Parathyroid adenoma (tissue), 2 donors: Measurements from ENCODE around the gene TBC1D22A.

Experiments used
- H2AFZ ChIP-seq: fragments of 300-600 bp; sonication (generic); one replicate; pipeline ENCODE4 v1.7.0; 2017; ENCODE audit warnings: antibody characterized with exemption, mild to moderate bottlenecking
- H3K27ac ChIP-seq: fragments of 300-600 bp; sonication (generic); one replicate; pipeline ENCODE4 v1.7.0; 2017
- H3K27me3 ChIP-seq: fragments of 300-600 bp; sonication (generic); one replicate; pipeline ENCODE4 v1.7.0; 2017; ENCODE audit warnings: low read length; ENCODE audit not compliant: control insufficient read depth, insufficient read depth
- H3K36me3 ChIP-seq: fragments of 300-600 bp; sonication (generic); one replicate; pipeline ENCODE4 v1.7.0; 2017; ENCODE audit warnings: low read length; ENCODE audit not compliant: control insufficient read depth, insufficient read depth
- H3K4me1 ChIP-seq: fragments of 300-600 bp; sonication (generic); one replicate; pipeline ENCODE4 v1.7.0; 2017; ENCODE audit warnings: control low read depth
- H3K4me2 ChIP-seq: fragments of 300-600 bp; sonication (generic); one replicate; pipeline ENCODE4 v1.7.0; 2017; ENCODE audit warnings: low read length
- H3K4me3 ChIP-seq: fragments of 300-600 bp; sonication (generic); one replicate; pipeline ENCODE4 v1.7.0; 2017; ENCODE audit warnings: low read depth, low read length
- H3K79me2 ChIP-seq: fragments of 300-600 bp; sonication (generic); one replicate; pipeline ENCODE4 v1.7.0; 2017; ENCODE audit warnings: control low read depth
- H3K9ac ChIP-seq: fragments of 300-600 bp; sonication (generic); one replicate; pipeline ENCODE4 v1.7.0; 2017; ENCODE audit warnings: mild to moderate bottlenecking
- H3K9me3 ChIP-seq: fragments of 300-600 bp; sonication (generic); one replicate; pipeline ENCODE4 v1.7.0; 2017; ENCODE audit warnings: low read length; ENCODE audit not compliant: control insufficient read depth
- CTCF ChIP-seq: fragments of 300-600 bp; sonication (generic); IDR thresholded peaks from one replicate; pipeline ENCODE4 v1.7.0; 2017; ENCODE audit warnings: antibody characterized with exemption, mild to moderate bottlenecking
- donor health status: primary hyperparathyroidism.

The TBC1D22A gene

GRCh38 chr22:46828323-46828900, 66.0 kb downstream of the TBC1D22A start:
- no peak overlapping the region for H3K27ac ChIP-seq
- no peak overlapping the region for H2AFZ ChIP-seq
- no peaks in the 10 kb centered on the region for H3K27me3 ChIP-seq
- no peak overlapping the region for H3K4me2 ChIP-seq
- no peaks in the 10 kb centered on the region for H3K36me3 ChIP-seq
- H3K9me3 ChIP-seq: no peaks in the 10 kb centered on the region
- H3K79me2 ChIP-seq: no peaks in the 10 kb centered on the region
- H3K9ac ChIP-seq: no peak overlapping the region
- TF ChIP-seq CTCF: no peak
- H3K4me1 ChIP-seq: no peaks in the 10 kb centered on the region
- no peak overlapping the region for H3K4me3 ChIP-seq

GRCh38 chr22:46829117-46829891, 66.9 kb downstream of the TBC1D22A start:
- Histone ChIP-seq H2AFZ (no peak overlapping the region), H3K4me3 (no peak overlapping the region), H3K9ac (no peak overlapping the region), H3K27me3 (no peaks in the 10 kb centered on the region), H3K79me2 (no peaks in the 10 kb centered on the region), H3K36me3 (no peaks in the 10 kb centered on the region), H3K27ac (no peak overlapping the region), H3K4me1 (no peaks in the 10 kb centered on the region), H3K4me2 (no peak overlapping the region), H3K9me3 (no peaks in the 10 kb centered on the region)
- TF ChIP-seq CTCF: no peak

GRCh38 chr22:46829941-46830715, 67.7 kb downstream of the TBC1D22A start:
- no peak for TF ChIP-seq CTCF
- Histone ChIP-seq H3K36me3 (no peaks in the 10 kb centered on the region), H3K79me2 (no peaks in the 10 kb centered on the region), H3K9me3 (no peaks in the 10 kb centered on the region), H3K9ac (no peak overlapping the region), H3K4me3 (no peak overlapping the region), H3K27me3 (no peaks in the 10 kb centered on the region), H3K4me2 (no peak overlapping the region), H2AFZ (no peak overlapping the region), H3K27ac (no peak overlapping the region), H3K4me1 (no peaks in the 10 kb centered on the region)

- TF ChIP-seq CTCF: no peak
- no peak overlapping the region for H2AFZ ChIP-seq
- no peaks in the 10 kb centered on the region for H3K9me3 ChIP-seq
- H3K27me3 ChIP-seq: no peaks in the 10 kb centered on the region
- no peak overlapping the region for H3K9ac ChIP-seq
- no peak overlapping the region for H3K27ac ChIP-seq
- no peak overlapping the region for H3K4me3 ChIP-seq
- no peaks in the 10 kb centered on the region for H3K36me3 ChIP-seq
- H3K4me2 ChIP-seq: no peak overlapping the region
- H3K79me2 ChIP-seq: no peaks in the 10 kb centered on the region
- H3K4me1 ChIP-seq: no peaks in the 10 kb centered on the region
These were observed 68.4 kb downstream of the TBC1D22A start for GRCh38 chr22:46830841-46831240.
